ENCODE results near the gene ERGIC1.

Gene ERGIC1

DNA sequence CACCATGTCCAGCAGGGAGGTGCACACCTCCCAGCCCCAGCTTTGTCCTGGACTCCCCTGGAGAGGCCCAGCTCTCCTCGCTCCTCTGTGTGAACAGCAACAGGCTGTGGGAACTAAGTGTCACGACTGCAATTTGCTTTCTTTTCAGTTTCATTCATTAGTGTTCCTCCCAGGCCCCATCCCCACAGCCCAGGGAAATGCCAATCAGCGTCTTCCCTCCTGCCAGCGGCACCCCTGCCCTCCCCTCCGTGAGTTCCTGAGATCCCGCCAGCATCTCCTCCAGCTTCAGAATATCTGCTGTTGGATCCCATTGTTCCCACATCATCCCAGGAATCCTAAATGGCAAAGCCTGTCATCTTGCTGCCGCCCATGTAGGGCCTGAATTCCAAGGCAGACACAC is 112.1 kb downstream of the ERGIC1 start:
- Histone ChIP-seq H3K36me3 (ENCODE audit: insufficient read depth) (no peaks in the 10 kb centered on the region), H3K4me1 (ENCODE audit: low read depth, poor library complexity, severe bottlenecking) (no peaks in the 10 kb centered on the region), H3K4me2 (no peak overlapping the region), H3K79me2 (ENCODE audit: insufficient read depth, low read depth) (no peaks in the 10 kb centered on the region), H3K27me3 (ENCODE audit: insufficient read depth, low read depth) (no peaks in the 10 kb centered on the region), H3K9ac (no peak overlapping the region), H3K27ac (no peak overlapping the region), H4K20me1 (ENCODE audit: insufficient read depth) (no peaks in the 10 kb centered on the region), H2AFZ (ENCODE audit: low read depth) (no peak overlapping the region), H3K4me3 (IDR thresholded peaks at IDR 0.05; ENCODE audit: insufficient read depth, low read depth, low read length) (no peak overlapping the region)
- TF ChIP-seq CTCF (conservative IDR thresholded peaks at IDR 0.05; ENCODE audit: low read depth, low read length): no peak

GRCh38 chr5:172949426-172949825 is 115.4 kb downstream of the ERGIC1 start:
- Histone ChIP-seq H3K4me2 (no peak overlapping the region), H3K79me2 (ENCODE audit: insufficient read depth, low read depth) (no peaks in the 10 kb centered on the region), H2AFZ (ENCODE audit: low read depth) (no peak overlapping the region), H3K4me1 (ENCODE audit: low read depth, poor library complexity, severe bottlenecking) (no peaks in the 10 kb centered on the region), H4K20me1 (ENCODE audit: insufficient read depth) (no peaks in the 10 kb centered on the region), H3K9ac (no peak overlapping the region), H3K27me3 (ENCODE audit: insufficient read depth, low read depth) (no peaks in the 10 kb centered on the region), H3K36me3 (ENCODE audit: insufficient read depth) (no peaks in the 10 kb centered on the region), H3K27ac (no peak overlapping the region), H3K4me3 (IDR thresholded peaks at IDR 0.05; ENCODE audit: insufficient read depth, low read depth, low read length) (no peak overlapping the region)
- no peak for TF ChIP-seq CTCF (conservative IDR thresholded peaks at IDR 0.05; ENCODE audit: low read depth, low read length)

DNA sequence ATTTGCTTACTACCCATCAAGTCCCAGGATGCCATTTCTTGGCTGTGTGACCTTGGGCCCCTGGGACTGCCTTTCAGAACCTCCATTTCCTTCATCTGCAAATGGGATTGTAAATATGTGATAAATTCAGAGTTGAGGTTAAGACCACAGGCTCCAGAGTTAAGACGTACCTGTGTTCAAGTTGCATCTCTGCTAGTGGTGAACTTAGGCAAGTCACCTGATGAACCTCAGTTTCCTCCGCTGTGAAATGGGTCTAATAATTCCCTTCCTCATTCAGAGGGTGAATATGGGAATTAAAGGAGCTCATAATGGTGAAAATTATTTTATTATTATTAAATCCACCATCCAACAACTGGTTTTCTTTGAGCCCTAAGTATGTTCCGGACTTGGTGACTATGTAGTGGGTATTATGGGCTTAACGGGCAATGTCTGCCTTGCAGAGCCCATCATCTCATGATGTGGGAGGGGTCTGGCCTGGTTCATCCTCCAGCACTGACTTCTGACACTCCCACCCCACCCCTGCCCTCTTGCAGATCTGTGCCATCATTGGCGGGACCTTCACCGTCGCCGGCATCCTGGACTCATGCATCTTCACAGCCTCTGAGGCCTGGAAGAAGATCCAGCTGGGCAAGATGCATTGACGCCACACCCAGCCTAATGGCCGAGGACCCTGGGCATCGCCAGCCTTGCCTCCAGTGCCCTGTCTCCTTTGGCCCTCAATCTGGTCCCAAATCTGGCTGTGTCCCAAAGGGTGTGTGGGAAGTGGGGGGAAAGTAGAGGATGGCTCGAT is 116.3 kb downstream of the ERGIC1 start:
- H3K4me2 ChIP-seq: no peak overlapping the region
- no peaks in the 10 kb centered on the region for H3K27me3 ChIP-seq (ENCODE audit: insufficient read depth, low read depth)
- H3K27ac ChIP-seq: no peak overlapping the region
- H2AFZ ChIP-seq (ENCODE audit: low read depth): no peak overlapping the region
- no peaks in the 10 kb centered on the region for H3K79me2 ChIP-seq (ENCODE audit: insufficient read depth, low read depth)
- no peaks in the 10 kb centered on the region for H3K4me1 ChIP-seq (ENCODE audit: low read depth, poor library complexity, severe bottlenecking)
- H3K9ac ChIP-seq: no peak overlapping the region
- H3K4me3 ChIP-seq (IDR thresholded peaks at IDR 0.05; ENCODE audit: insufficient read depth, low read depth, low read length): no peak overlapping the region
- no peaks in the 10 kb centered on the region for H4K20me1 ChIP-seq (ENCODE audit: insufficient read depth)
- no peak for TF ChIP-seq CTCF (conservative IDR thresholded peaks at IDR 0.05; ENCODE audit: low read depth, low read length)
- no peaks in the 10 kb centered on the region for H3K36me3 ChIP-seq (ENCODE audit: insufficient read depth)

DNA sequence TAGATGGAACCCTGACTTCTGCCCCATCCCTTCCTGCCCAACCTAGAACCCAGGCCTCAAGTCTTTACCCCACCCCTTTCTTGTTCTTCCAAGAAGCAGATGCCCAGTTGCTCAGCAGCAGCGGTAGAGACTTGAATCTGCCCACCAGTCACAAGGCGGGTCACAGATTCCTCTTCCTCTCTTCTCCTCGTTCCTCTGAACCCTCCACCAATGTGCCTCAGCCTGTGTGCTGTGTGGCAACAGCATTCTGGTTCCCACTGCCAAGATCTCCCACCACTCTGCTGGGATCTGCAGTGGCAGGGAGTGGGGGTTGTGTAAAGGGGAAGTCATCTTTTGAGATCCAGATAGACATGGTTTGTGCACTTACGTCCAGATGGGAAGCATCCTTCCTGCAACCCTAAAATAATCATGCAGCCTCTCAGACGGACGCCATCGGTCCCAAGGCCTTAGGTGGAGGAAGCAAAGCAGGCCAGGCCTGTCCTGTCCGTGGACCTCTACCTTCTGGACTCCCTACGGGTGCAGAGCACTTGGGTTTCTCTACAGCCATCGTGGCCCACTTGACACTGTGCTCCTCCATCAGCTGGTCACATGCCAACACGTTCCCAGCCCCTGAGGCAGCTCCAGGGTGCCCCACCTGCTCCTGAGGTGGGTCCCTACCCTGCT is 117.5 kb downstream of the ERGIC1 start:
- H3K4me2 ChIP-seq: no peak overlapping the region
- no peak overlapping the region for H3K27ac ChIP-seq
- H2AFZ ChIP-seq (ENCODE audit: low read depth): no peak overlapping the region
- no peak overlapping the region for H3K4me3 ChIP-seq (IDR thresholded peaks at IDR 0.05; ENCODE audit: insufficient read depth, low read depth, low read length)
- H3K36me3 ChIP-seq (ENCODE audit: insufficient read depth): no peaks in the 10 kb centered on the region
- H3K9ac ChIP-seq: no peak overlapping the region
- H4K20me1 ChIP-seq (ENCODE audit: insufficient read depth): no peaks in the 10 kb centered on the region
- H3K27me3 ChIP-seq (ENCODE audit: insufficient read depth, low read depth): no peaks in the 10 kb centered on the region
- H3K79me2 ChIP-seq (ENCODE audit: insufficient read depth, low read depth): no peaks in the 10 kb centered on the region
- no peak for TF ChIP-seq CTCF (conservative IDR thresholded peaks at IDR 0.05; ENCODE audit: low read depth, low read length)
- H3K4me1 ChIP-seq (ENCODE audit: low read depth, poor library complexity, severe bottlenecking): no peaks in the 10 kb centered on the region

Measured in KMS-11 (cell line).